Measurements from ENCODE around the gene FNIP1. TPM values are rescaled to one million over a fixed set of nuclear protein-coding genes. Genes with fewer than 3 reads are reported as not detected.
"Not testable (repeated sequence)": the region's sequence is repeated elsewhere in the genome, so short reads cannot be mapped to it uniquely, and the experiment has no call there.

The FNIP1 gene
- total RNA-seq, 1 donor from 2014 or later: 29.5 TPM

DNA sequence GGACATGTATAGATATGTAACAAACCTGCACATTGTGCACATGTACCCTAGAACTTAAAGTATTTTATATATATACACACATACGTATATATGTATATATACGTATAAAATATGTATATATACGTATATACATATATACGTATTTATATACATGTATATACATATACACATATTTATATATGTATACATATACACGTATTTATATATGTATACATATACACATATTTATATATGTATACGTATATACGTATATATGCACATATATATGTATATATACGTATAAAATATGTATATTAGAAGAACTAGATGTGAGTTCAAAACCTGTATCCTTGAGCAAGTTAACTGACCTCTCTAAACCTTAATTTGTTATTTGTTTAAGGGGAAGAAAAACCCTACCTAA is 61.4 kb downstream of the FNIP1 start:
- Histone ChIP-seq H3K9me3 (no peaks in the 10 kb centered on the region), H3K36me3 (peaks cover 0 to 14% of the 10 kb centered on the region in 2 donors), H3K27me3 (no peaks in the 10 kb centered on the region), H3K4me3 (no peak overlapping the region), H3K4me1 (no peaks in the 10 kb centered on the region), H3K27ac (no peak overlapping the region)
- intact Hi-C loops (cut with DNase I): no loop called here
- no peak for DNase-seq (ENCODE audit: extremely low spot score in 2 of 2)
- TF ChIP-seq, protein P1, sequence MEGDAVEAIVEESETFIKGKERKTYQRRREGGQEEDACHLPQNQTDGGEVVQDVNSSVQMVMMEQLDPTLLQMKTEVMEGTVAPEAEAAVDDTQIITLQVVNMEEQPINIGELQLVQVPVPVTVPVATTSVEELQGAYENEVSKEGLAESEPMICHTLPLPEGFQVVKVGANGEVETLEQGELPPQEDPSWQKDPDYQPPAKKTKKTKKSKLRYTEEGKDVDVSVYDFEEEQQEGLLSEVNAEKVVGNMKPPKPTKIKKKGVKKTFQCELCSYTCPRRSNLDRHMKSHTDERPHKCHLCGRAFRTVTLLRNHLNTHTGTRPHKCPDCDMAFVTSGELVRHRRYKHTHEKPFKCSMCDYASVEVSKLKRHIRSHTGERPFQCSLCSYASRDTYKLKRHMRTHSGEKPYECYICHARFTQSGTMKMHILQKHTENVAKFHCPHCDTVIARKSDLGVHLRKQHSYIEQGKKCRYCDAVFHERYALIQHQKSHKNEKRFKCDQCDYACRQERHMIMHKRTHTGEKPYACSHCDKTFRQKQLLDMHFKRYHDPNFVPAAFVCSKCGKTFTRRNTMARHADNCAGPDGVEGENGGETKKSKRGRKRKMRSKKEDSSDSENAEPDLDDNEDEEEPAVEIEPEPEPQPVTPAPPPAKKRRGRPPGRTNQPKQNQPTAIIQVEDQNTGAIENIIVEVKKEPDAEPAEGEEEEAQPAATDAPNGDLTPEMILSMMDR (IDR thresholded peaks at IDR 0.05): no peak

DNA sequence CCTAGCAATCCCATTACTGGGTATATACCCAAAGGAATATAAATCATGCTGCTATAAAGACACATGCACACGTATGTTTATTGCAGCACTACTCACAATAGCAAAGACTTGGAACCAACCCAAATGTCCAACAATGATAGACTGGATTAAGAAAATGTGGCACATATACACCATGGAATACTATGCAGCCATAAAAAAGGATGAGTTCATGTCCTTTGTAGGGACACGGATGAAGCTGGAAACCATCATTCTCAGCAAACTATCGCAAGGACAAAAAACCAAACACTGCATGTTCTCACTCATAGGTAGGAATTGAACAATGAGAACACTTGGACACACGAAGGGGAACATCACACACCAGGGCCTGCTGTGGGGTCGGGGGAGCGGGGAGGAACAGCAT is 61.9 kb downstream of the FNIP1 start:
- H3K27ac ChIP-seq; H3K4me3 ChIP-seq; H3K4me1 ChIP-seq; DNase-seq (ENCODE audit: extremely low spot score in 2 of 2); H3K27me3 ChIP-seq; H3K9me3 ChIP-seq; intact Hi-C loops (cut with DNase I): not testable (repeated sequence)
- H3K36me3 ChIP-seq: peaks cover 0 to 19% of the 10 kb centered on the region in 2 donors

GRCh38 chr5:131729292-131729691 is 67.5 kb downstream of the FNIP1 start:
- H3K27me3 ChIP-seq; H3K9me3 ChIP-seq; DNase-seq (ENCODE audit: extremely low spot score in 2 of 2); intact Hi-C loops (cut with DNase I); H3K27ac ChIP-seq; H3K4me3 ChIP-seq; H3K4me1 ChIP-seq: not testable (repeated sequence)
- H3K36me3 ChIP-seq: peaks cover 0 to 16% of the 10 kb centered on the region in 2 donors

DNA sequence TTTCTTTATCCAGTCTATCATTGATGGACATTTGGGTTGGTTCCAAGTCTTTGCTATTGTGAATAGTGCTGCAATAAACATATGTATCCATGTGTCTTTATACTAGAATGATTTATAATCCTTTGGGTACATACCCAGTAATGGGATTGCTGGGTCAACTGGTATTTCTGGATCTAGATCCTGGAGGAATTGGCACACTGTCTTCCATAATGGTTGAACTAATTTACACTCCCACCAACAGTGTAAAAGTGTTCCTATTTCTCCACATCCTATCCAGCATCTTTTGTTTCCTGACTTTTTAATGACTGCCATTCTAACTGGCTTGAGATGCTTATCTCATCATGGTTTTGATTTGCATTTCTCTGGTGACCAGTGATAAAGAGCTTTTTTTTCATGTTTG is 72.7 kb downstream of the FNIP1 start:
- H3K36me3 ChIP-seq; intact Hi-C loops (cut with DNase I); H3K27me3 ChIP-seq: not testable (repeated sequence)

GRCh38 chr5:131720714-131721113 is 76.1 kb downstream of the FNIP1 start:
- no peak overlapping the region for H3K4me3 ChIP-seq
- no peaks in the 10 kb centered on the region for H3K27me3 ChIP-seq
- no peaks in the 10 kb centered on the region for H3K9me3 ChIP-seq
- H3K36me3 ChIP-seq: peaks cover 0 to 9% of the 10 kb centered on the region in 2 donors
- no peaks in the 10 kb centered on the region for H3K4me1 ChIP-seq
- H3K27ac ChIP-seq: no peak overlapping the region
- intact Hi-C loops (cut with DNase I): no loop called here
- TF ChIP-seq POLR2A (IDR thresholded peaks at IDR 0.05) (no peak), POLR2AphosphoS5 (IDR thresholded peaks at IDR 0.05; ENCODE audit: insufficient read depth in 1 of 2, low read depth in 1 of 2) (no peak)
- TF ChIP-seq, protein P1 (IDR thresholded peaks at IDR 0.05): no peak
- no peak for DNase-seq (ENCODE audit: extremely low spot score in 2 of 2)

More for the DNA sequence above, 72.7 kb downstream of the FNIP1 start:
- H3K27ac ChIP-seq; H3K4me3 ChIP-seq; H3K4me1 ChIP-seq; DNase-seq (ENCODE audit: extremely low spot score in 2 of 2); H3K9me3 ChIP-seq: not testable (repeated sequence)

DNA sequence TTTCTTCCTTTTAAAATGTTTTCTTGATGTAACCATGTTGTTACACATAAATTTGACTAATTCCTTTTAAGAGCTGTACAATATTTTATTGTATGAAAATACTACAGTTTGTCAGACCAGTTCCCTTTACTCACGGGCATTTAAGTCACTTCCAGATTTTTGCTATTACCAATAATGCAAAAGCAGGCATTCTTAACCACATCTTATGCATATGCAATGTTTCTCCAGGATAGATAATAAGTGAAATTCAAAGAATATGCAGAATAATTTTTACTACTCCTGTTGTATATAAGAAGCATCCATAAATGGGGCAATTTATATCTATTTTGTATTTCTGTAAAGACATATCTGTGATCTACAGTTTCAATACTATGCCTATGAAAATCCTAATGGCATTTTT is 77.3 kb downstream of the FNIP1 start:
- no peak for DNase-seq (ENCODE audit: extremely low spot score in 2 of 2)
- Histone ChIP-seq H3K4me3 (no peak overlapping the region), H3K27me3 (no peaks in the 10 kb centered on the region), H3K4me1 (no peaks in the 10 kb centered on the region), H3K36me3 (peaks cover 0 to 10% of the 10 kb centered on the region in 2 donors), H3K9me3 (no peaks in the 10 kb centered on the region), H3K27ac (no peak overlapping the region)
- intact Hi-C loops (cut with DNase I): no loop called here
- TF ChIP-seq POLR2A (IDR thresholded peaks at IDR 0.05) (no peak), POLR2AphosphoS5 (IDR thresholded peaks at IDR 0.05; ENCODE audit: insufficient read depth in 1 of 2, low read depth in 1 of 2) (no peak)
- TF ChIP-seq, protein P1 (IDR thresholded peaks at IDR 0.05): no peak

DNA sequence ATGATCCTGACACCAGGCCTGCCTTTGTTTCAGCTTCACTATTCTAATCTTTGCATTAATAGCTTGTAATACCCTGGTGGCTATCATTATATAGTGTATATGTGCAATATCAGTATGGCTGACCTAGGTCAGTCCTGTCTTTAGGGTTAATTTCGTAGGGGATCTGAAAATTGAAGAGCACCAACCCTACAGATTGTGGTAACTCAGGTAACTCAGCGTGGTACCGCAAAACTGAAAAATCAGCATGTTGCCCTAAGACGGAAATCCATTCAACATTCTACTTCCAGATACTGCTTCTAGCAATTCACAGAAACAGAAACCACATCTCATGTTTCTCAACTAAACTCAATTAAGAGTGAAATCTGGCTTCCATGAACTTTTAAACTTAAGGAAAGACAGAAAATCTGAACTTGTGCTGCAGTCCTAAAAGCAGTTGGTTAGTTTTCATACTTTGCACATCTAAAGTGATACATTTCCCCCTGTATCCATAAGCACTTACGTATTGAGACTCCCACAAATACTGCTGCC is 78.3 kb downstream of the FNIP1 start:
- peaks cover 0 to 16% of the 10 kb centered on the region in 2 donors for H3K36me3 ChIP-seq
- TF ChIP-seq, protein P1 (IDR thresholded peaks at IDR 0.05): no peak
- TF ChIP-seq POLR2A (IDR thresholded peaks at IDR 0.05) (no peak), POLR2AphosphoS5 (IDR thresholded peaks at IDR 0.05; ENCODE audit: insufficient read depth in 1 of 2, low read depth in 1 of 2) (no peak)

DNA sequence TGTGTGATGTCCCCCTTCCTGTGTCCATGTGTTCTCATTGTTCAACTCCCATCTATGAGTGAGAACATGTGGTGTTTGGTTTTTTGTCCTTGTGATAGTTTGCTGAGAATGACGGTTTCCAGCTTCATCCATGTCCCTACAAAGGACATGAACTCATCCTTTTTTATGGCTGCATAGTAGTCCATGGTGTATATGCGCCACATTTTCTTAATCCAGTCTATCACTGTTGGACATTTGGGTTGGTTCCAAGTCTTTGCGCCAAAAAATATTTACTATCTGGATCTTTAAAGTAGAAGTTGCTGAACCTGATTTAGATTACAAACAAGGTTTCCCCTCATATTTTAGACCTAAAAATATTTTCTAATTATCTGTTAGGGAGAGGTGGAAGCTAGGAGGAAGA is 79.7 kb downstream of the FNIP1 start:
- intact Hi-C loops (cut with DNase I); H3K4me1 ChIP-seq; DNase-seq (ENCODE audit: extremely low spot score in 2 of 2); H3K4me3 ChIP-seq; H3K9me3 ChIP-seq; H3K27me3 ChIP-seq; H3K27ac ChIP-seq: not testable (repeated sequence)
- peaks cover 0 to 16% of the 10 kb centered on the region in 2 donors for H3K36me3 ChIP-seq

More for the DNA sequence above, 78.3 kb downstream of the FNIP1 start:
- no peaks in the 10 kb centered on the region for H3K9me3 ChIP-seq
- intact Hi-C loops (cut with DNase I): no loop called here
- no peak overlapping the region for H3K27ac ChIP-seq
- H3K27me3 ChIP-seq: no peaks in the 10 kb centered on the region
- H3K4me3 ChIP-seq: no peak overlapping the region
- DNase-seq (ENCODE audit: extremely low spot score in 2 of 2): no peak
- H3K4me1 ChIP-seq: no peaks in the 10 kb centered on the region

Measured in vagina (tissue), 2 donors.